Erythroblast (primary cell): ENCODE measurements around the gene EIF6.

Source experiments
- GATA1 ChIP-seq: IDR thresholded peaks from 2 replicates; pipeline ENCODE4 v1.6.1; 2011; ENCODE audit warnings: low read depth, mild to moderate bottlenecking, control low read depth, low read length, moderate library complexity
- POLR2A ChIP-seq: IDR thresholded peaks from 2 replicates; pipeline ENCODE4 v1.6.1; 2011; ENCODE audit warnings: mild to moderate bottlenecking, low read length

DNA sequence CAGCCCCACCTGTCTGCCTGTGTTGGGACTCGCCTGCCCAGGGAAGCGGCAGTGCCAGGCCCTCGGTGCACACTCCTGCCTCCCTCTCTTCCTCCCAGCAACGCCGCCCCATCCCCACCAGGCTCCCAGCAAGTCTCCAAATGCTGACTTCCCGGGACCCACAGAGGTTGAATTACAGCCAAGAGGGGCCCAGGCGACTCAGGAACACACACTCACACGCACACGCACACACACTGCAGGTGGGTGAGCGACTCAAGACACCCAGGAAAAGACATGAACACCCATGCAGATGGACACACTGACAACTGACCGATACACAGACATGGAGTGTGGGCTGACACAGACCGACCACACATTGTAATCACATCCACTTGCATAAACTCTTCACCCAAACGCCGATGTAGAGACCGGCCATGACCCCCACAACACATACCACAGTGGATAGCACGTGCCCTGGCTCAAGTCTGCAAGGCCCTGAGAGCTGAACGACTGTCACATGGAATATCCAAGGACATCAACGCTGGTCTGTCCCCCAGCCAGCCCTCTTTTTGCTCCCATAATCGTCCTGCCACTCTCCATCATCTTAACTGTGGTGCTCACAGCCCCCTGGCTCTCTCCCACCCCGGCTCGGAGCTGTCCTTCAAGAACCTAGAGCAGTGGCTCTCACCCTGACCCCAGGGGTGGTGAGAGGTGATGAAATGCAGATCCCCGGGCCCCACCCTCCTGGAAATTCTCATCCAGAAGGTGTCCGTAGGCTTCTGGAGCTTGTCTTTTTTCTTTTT lies 8.1 kb upstream of the EIF6 start:
- TF ChIP-seq POLR2A = no peak
- no peak for TF ChIP-seq GATA1
